GM23338 (cell line): ENCODE data around the gene SLX4IP. TPM values are rescaled to one million over a fixed set of nuclear protein-coding genes. Genes with fewer than 3 reads are reported as not detected.
A peak's percentile ranks its signal among the peaks of the same experiment; 100 is the strongest.

ENCODE experiments used
- ATAC-seq: fragments of 200-7000 bp; cut with Tn5 transposase; 3 replicates; pipeline ENCODE4 v1.9.1; 2020
- DNase-seq: peaks from one replicate; pipeline ENCODE4 v3.0.0-alpha.2; 2015; ENCODE audit warnings: low spot score
- H2AFZ ChIP-seq: fragments of 200-600 bp; sonication (generic); 2 replicates; pipeline ENCODE4 v1.8.0; 2016; ENCODE audit warnings: antibody characterized with exemption, mild to moderate bottlenecking, moderate library complexity
- H3F3A ChIP-seq: fragments of 200-600 bp; sonication (generic); replicated peaks from 2 replicates; pipeline ENCODE4 v1.8.0; 2017; ENCODE audit warnings: antibody characterized with exemption, mixed run types, low read depth
- H3K27ac ChIP-seq: fragments of 200-600 bp; sonication (generic); 2 replicates; pipeline ENCODE4 v1.6.1; 2016; ENCODE audit warnings: low read depth
- H3K27me3 ChIP-seq: fragments of 200-600 bp; sonication (generic); 2 replicates; pipeline ENCODE4 v1.8.0; 2016; ENCODE audit warnings: mild to moderate bottlenecking, mixed run types, moderate library complexity; ENCODE audit not compliant: insufficient read depth
- H3K36me3 ChIP-seq: fragments of 200-600 bp; sonication (generic); 2 replicates; pipeline ENCODE4 v1.8.0; 2016; ENCODE audit warnings: mild to moderate bottlenecking; ENCODE audit not compliant: insufficient read depth
- H3K4me1 ChIP-seq: fragments of 200-600 bp; sonication (generic); 2 replicates; pipeline ENCODE4 v1.8.0; 2016; ENCODE audit warnings: mild to moderate bottlenecking, moderate library complexity; ENCODE audit not compliant: insufficient read depth
- H3K4me2 ChIP-seq: fragments of 200-600 bp; sonication (generic); 2 replicates; pipeline ENCODE4 v1.7.1; 2017; ENCODE audit warnings: mixed run types
- H3K4me3 ChIP-seq: fragments of 200-600 bp; sonication (generic); 2 replicates; pipeline ENCODE4 v1.6.1; 2016; ENCODE audit warnings: mixed run types
- H3K79me2 ChIP-seq: fragments of 200-600 bp; sonication (generic); replicated peaks from 2 replicates; pipeline ENCODE4 v1.8.0; 2017; ENCODE audit warnings: mild to moderate bottlenecking; ENCODE audit not compliant: insufficient read depth
- H3K9me2 ChIP-seq: fragments of 200-600 bp; sonication (generic); 2 replicates; pipeline ENCODE4 v1.8.0; 2017; ENCODE audit not compliant: insufficient read depth
- H4K20me1 ChIP-seq: fragments of 200-600 bp; sonication (generic); replicated peaks from 2 replicates; pipeline ENCODE4 v1.8.0; 2017; ENCODE audit warnings: mild to moderate bottlenecking; ENCODE audit not compliant: insufficient read depth
- H3K27ac Mint-ChIP-seq: 2 replicates; pipeline ENCODE4 v1.8.0; 2020; ENCODE audit warnings: inconsistent platforms, mild to moderate bottlenecking, moderate library complexity, mixed read lengths
- H3K27me3 Mint-ChIP-seq: 3 replicates; pipeline ENCODE4 v1.8.0; 2022; ENCODE audit warnings: low read depth, mild to moderate bottlenecking, moderate library complexity, mixed read lengths, inconsistent platforms; ENCODE audit not compliant: insufficient read depth, poor library complexity
- H3K36me3 Mint-ChIP-seq: 3 replicates; pipeline ENCODE4 v1.8.0; 2021; ENCODE audit warnings: low read depth, mild to moderate bottlenecking, inconsistent platforms, moderate library complexity, mixed read lengths
- H3K4me1 Mint-ChIP-seq: 3 replicates; pipeline ENCODE4 v1.8.0; 2020; ENCODE audit warnings: mild to moderate bottlenecking, inconsistent platforms, mixed read lengths
- H3K4me3 Mint-ChIP-seq: 3 replicates; pipeline ENCODE4 v1.8.0; 2021; ENCODE audit warnings: moderate library complexity, mild to moderate bottlenecking, inconsistent platforms, mixed read lengths
- H3K9me3 Mint-ChIP-seq: 3 replicates; pipeline ENCODE4 v1.8.0; 2020; ENCODE audit warnings: moderate library complexity, mild to moderate bottlenecking, inconsistent platforms, mixed read lengths
- CREB1 ChIP-seq: fragments of 250-450 bp; sonication (Bioruptor Pico); IDR thresholded peaks from 2 replicates; pipeline ENCODE4 v1.5.0; 2020; ENCODE audit warnings: low read depth, mild to moderate bottlenecking, moderate library complexity
- CTCF ChIP-seq, 2 experiments: fragments of 200-600 bp in 1 of 2; sonication (generic) in 1 of 2; conservative IDR thresholded peaks; 2 replicates each; pipeline versions ENCODE4 v1.5.1 to v1.6.1; 2016 to 2017; ENCODE audit warnings: antibody characterized with exemption in 2 of 2, low read depth in 2 of 2, mild to moderate bottlenecking in 2 of 2, moderate library complexity in 1 of 2
- EZH2 ChIP-seq: fragments of 200-600 bp; sonication (generic); IDR thresholded peaks from one replicate; pipeline ENCODE4 v1.8.0; 2017; ENCODE audit warnings: antibody characterized with exemption, mild to moderate bottlenecking, low read depth; ENCODE audit not compliant: unreplicated experiment
- EZH2phosphoT487 ChIP-seq: fragments of 200-600 bp; sonication (generic); IDR thresholded peaks from one replicate; pipeline ENCODE4 v1.8.1; 2018; ENCODE audit warnings: antibody characterized with exemption; ENCODE audit not compliant: unreplicated experiment
- JUNB ChIP-seq: IDR thresholded peaks from one replicate; pipeline ENCODE4 v1.6.1; 2016; ENCODE audit warnings: antibody characterized with exemption; ENCODE audit not compliant: unreplicated experiment
- NANOG ChIP-seq: IDR thresholded peaks from 2 replicates; pipeline ENCODE4 v1.6.1; 2016; ENCODE audit warnings: antibody characterized with exemption, borderline replicate concordance
- POLR2AphosphoS5 ChIP-seq: IDR thresholded peaks from 2 replicates; pipeline ENCODE4 v1.6.1; 2016; ENCODE audit warnings: antibody characterized with exemption, low read depth
- REST ChIP-seq: IDR thresholded peaks from one replicate; pipeline ENCODE4 v1.6.1; 2018; ENCODE audit warnings: antibody characterized with exemption; ENCODE audit not compliant: unreplicated experiment
- STAT1 ChIP-seq: IDR thresholded peaks from one replicate; pipeline ENCODE4 v1.6.1; 2016; ENCODE audit warnings: antibody characterized with exemption; ENCODE audit not compliant: unreplicated experiment
- ZNF114 ChIP-seq: fragments of 250-450 bp; sonication (Bioruptor Pico); IDR thresholded peaks from 2 replicates; pipeline ENCODE4 v1.5.0; 2020; ENCODE audit warnings: mild to moderate bottlenecking, moderate library complexity
- ZNF331 ChIP-seq: fragments of 250-450 bp; sonication (Bioruptor Pico); IDR thresholded peaks from 2 replicates; pipeline ENCODE4 v1.5.0; 2020; ENCODE audit warnings: low read depth, mild to moderate bottlenecking, moderate library complexity
- polyA plus RNA-seq: library from polyadenylated mRNA; unstranded; fragments of >200 nt; fragmentation: Nextera tagmentation; extraction: Ambion mirVana; gene quantifications from 2 replicates; pipeline ENCODE4 v1.2.1, GENCODE V29; 2016
- total RNA-seq: library from RNA; depleted of rRNA; stranded (reverse); fragments of >200 nt; shearing (Covaris generic); gene quantifications from 2 replicates; pipeline ENCODE4 v1.2.3, GENCODE V29; 2014
- TF ChIP-seq, protein P1 (sequence below): IDR thresholded peaks from 2 replicates; pipeline ENCODE4 v1.6.1; 2016; ENCODE audit warnings: antibody characterized with exemption
- TF ChIP-seq, protein P2 (sequence below): fragments of 250-450 bp; sonication (Bioruptor Pico); IDR thresholded peaks from 2 replicates; pipeline ENCODE4 v1.5.0; 2020; ENCODE audit warnings: mild to moderate bottlenecking, moderate library complexity

The SLX4IP gene
- total and polyA plus RNA-seq, 2 experiments from 2014 or later, result 9.1 to 9.8 TPM

- H4K20me1 ChIP-seq, result peaks cover 23% of the 10 kb centered on the region
- H3K36me3 ChIP-seq, result peaks cover 18% of the 10 kb centered on the region
- no peaks in the 10 kb centered on the region for H3K9me3 Mint-ChIP-seq
- H3K4me1 Mint-ChIP-seq, result peaks cover 85% of the 10 kb centered on the region
- no peak overlapping the region for H3K4me3 ChIP-seq
- ATAC-seq (no peak; the same call in 2 of the 3 replicates), DNase-seq (no peak)
- no peak for TF ChIP-seq EZH2phosphoT487
- no peak for TF ChIP-seq ZNF114 (CRISPR knock-in tag)
- no peak for TF ChIP-seq CTCF (conservative IDR thresholded peaks at IDR 0.05; ENCODE audit: low read depth in 2 of 2)
- TF ChIP-seq POLR2AphosphoS5, result no peak
- TF ChIP-seq, protein P1, sequence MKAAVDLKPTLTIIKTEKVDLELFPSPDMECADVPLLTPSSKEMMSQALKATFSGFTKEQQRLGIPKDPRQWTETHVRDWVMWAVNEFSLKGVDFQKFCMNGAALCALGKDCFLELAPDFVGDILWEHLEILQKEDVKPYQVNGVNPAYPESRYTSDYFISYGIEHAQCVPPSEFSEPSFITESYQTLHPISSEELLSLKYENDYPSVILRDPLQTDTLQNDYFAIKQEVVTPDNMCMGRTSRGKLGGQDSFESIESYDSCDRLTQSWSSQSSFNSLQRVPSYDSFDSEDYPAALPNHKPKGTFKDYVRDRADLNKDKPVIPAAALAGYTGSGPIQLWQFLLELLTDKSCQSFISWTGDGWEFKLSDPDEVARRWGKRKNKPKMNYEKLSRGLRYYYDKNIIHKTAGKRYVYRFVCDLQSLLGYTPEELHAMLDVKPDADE, result no peak
- TF ChIP-seq EZH2, result no peak
- TF ChIP-seq JUNB, result no peak
- TF ChIP-seq REST, result no peak
- TF ChIP-seq, protein P2, sequence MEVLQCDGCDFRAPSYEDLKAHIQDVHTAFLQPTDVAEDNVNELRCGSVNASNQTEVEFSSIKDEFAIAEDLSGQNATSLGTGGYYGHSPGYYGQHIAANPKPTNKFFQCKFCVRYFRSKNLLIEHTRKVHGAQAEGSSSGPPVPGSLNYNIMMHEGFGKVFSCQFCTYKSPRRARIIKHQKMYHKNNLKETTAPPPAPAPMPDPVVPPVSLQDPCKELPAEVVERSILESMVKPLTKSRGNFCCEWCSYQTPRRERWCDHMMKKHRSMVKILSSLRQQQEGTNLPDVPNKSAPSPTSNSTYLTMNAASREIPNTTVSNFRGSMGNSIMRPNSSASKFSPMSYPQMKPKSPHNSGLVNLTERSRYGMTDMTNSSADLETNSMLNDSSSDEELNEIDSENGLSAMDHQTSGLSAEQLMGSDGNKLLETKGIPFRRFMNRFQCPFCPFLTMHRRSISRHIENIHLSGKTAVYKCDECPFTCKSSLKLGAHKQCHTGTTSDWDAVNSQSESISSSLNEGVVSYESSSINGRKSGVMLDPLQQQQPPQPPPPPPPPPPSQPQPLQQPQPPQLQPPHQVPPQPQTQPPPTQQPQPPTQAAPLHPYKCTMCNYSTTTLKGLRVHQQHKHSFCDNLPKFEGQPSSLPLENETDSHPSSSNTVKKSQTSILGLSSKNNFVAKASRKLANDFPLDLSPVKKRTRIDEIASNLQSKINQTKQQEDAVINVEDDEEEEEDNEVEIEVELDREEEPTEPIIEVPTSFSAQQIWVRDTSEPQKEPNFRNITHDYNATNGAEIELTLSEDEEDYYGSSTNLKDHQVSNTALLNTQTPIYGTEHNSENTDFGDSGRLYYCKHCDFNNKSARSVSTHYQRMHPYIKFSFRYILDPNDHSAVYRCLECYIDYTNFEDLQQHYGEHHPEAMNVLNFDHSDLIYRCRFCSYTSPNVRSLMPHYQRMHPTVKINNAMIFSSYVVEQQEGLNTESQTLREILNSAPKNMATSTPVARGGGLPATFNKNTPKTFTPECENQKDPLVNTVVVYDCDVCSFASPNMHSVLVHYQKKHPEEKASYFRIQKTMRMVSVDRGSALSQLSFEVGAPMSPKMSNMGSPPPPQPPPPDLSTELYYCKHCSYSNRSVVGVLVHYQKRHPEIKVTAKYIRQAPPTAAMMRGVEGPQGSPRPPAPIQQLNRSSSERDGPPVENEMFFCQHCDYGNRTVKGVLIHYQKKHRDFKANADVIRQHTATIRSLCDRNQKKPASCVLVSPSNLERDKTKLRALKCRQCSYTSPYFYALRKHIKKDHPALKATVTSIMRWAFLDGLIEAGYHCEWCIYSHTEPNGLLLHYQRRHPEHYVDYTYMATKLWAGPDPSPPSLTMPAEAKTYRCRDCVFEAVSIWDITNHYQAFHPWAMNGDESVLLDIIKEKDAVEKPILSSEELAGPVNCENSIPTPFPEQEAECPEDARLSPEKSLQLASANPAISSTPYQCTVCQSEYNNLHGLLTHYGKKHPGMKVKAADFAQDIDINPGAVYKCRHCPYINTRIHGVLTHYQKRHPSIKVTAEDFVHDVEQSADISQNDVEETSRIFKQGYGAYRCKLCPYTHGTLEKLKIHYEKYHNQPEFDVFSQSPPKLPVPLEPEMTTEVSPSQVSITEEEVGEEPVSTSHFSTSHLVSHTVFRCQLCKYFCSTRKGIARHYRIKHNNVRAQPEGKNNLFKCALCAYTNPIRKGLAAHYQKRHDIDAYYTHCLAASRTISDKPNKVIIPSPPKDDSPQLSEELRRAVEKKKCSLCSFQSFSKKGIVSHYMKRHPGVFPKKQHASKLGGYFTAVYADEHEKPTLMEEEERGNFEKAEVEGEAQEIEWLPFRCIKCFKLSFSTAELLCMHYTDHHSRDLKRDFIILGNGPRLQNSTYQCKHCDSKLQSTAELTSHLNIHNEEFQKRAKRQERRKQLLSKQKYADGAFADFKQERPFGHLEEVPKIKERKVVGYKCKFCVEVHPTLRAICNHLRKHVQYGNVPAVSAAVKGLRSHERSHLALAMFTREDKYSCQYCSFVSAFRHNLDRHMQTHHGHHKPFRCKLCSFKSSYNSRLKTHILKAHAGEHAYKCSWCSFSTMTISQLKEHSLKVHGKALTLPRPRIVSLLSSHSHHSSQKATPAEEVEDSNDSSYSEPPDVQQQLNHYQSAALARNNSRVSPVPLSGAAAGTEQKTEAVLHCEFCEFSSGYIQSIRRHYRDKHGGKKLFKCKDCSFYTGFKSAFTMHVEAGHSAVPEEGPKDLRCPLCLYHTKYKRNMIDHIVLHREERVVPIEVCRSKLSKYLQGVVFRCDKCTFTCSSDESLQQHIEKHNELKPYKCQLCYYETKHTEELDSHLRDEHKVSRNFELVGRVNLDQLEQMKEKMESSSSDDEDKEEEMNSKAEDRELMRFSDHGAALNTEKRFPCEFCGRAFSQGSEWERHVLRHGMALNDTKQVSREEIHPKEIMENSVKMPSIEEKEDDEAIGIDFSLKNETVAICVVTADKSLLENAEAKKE (CRISPR knock-in tag), result no peak
- TF ChIP-seq NANOG, result no peak
- TF ChIP-seq STAT1, result no peak
- no peak for TF ChIP-seq CREB1 (CRISPR knock-in tag)
- TF ChIP-seq ZNF331 (CRISPR knock-in tag), result no peak
- H3K27ac ChIP-seq, result peak overlapping the region; percentile 27
- H3K27me3 ChIP-seq, result no peaks in the 10 kb centered on the region
- peaks cover 2% of the 10 kb centered on the region for H3K27me3 Mint-ChIP-seq
- no peaks in the 10 kb centered on the region for H3K9me2 ChIP-seq
- peak overlapping the region; percentile 8; the same call in 1 of the 2 replicates for H3K4me2 ChIP-seq
- H2AFZ ChIP-seq, result no peak overlapping the region
- H3K4me1 ChIP-seq, result peaks cover 79% of the 10 kb centered on the region
- H3K79me2 ChIP-seq, result peaks cover 58% of the 10 kb centered on the region
- peaks cover 89% of the 10 kb centered on the region for H3K36me3 Mint-ChIP-seq
- H3K27ac Mint-ChIP-seq, result no peak overlapping the region
- no peaks in the 10 kb centered on the region for H3F3A ChIP-seq
- H3K4me3 Mint-ChIP-seq, result peak overlapping the region; percentile 2; the same call in 1 of the 3 replicates
Observed at GRCh38 chr20:10653599-10654249, 218.6 kb downstream of the SLX4IP start.
